Natural killer cell (primary cell): Measurements from ENCODE around the gene ZNF385D. TPM values are rescaled to one million over a fixed set of nuclear protein-coding genes. Genes with fewer than 3 reads are reported as not detected.

Experiments used
- ATAC-seq, 3 donors: fragments of 150-1000 bp in 2 of 3; fragments of 200-7000 bp in 1 of 3; cut with Tn5 transposase; 1 replicate in 1 of 3; 2 replicates in 2 of 3; pipeline ENCODE4 v1.10.0; 2021; ENCODE audit warnings: mild to moderate bottlenecking in 2 of 3, moderate library complexity in 2 of 3
- DNase-seq, 2 donors: peaks; one replicate each; pipeline versions ENCODE4 v3.0.0 to v3.0.0-alpha.2; 2013 to 2021; ENCODE audit warnings: mixed read lengths in 1 of 2
- H3K27ac ChIP-seq: one replicate; pipeline ENCODE4 v1.5.1; 2013; ENCODE audit warnings: mild to moderate bottlenecking, low read length
- H3K27me3 ChIP-seq: one replicate; pipeline ENCODE4 v1.6.1; 2013; ENCODE audit warnings: low read length; ENCODE audit not compliant: control insufficient read depth, insufficient read depth
- H3K36me3 ChIP-seq: one replicate; pipeline ENCODE4 v1.6.1; 2013; ENCODE audit warnings: low read length; ENCODE audit not compliant: control insufficient read depth, insufficient read depth
- H3K4me1 ChIP-seq: one replicate; pipeline ENCODE4 v1.6.1; 2013; ENCODE audit warnings: low read length; ENCODE audit not compliant: control insufficient read depth, insufficient read depth
- H3K4me3 ChIP-seq: one replicate; pipeline ENCODE4 v1.5.1; 2013; ENCODE audit warnings: low read length
- H3K9me3 ChIP-seq: one replicate; pipeline ENCODE4 v1.6.1; 2013; ENCODE audit warnings: low read length; ENCODE audit not compliant: control insufficient read depth, insufficient read depth
- H3K27ac Mint-ChIP-seq, 2 donors: one replicate each; pipeline ENCODE4 v1.8.0; 2022; ENCODE audit warnings: mild to moderate bottlenecking in 2 of 2, mixed read lengths in 2 of 2, moderate library complexity in 1 of 2
- H3K27me3 Mint-ChIP-seq, 2 donors: one replicate each; pipeline ENCODE4 v1.8.0; 2022; ENCODE audit warnings: low read depth in 2 of 2, mixed read lengths in 2 of 2
- H3K36me3 Mint-ChIP-seq: one replicate; pipeline ENCODE4 v1.8.0; 2022; ENCODE audit warnings: mixed read lengths
- H3K4me1 Mint-ChIP-seq, 2 donors: one replicate each; pipeline ENCODE4 v1.8.0; 2022; ENCODE audit warnings: mixed read lengths in 2 of 2
- H3K4me3 Mint-ChIP-seq: one replicate; pipeline ENCODE4 v1.8.0; 2022; ENCODE audit warnings: mild to moderate bottlenecking, moderate library complexity, mixed read lengths
- H3K9me3 Mint-ChIP-seq, 2 donors: one replicate each; pipeline ENCODE4 v1.8.0; 2022; ENCODE audit warnings: mixed read lengths in 2 of 2
- WGBS: methylation state at CpG from one replicate; pipeline ENCODE4 v1.1.7; 2013; ENCODE audit warnings: missing lambda C conversion rate; ENCODE audit not compliant: insufficient coverage; 5-methylcytosine and 5-hydroxymethylcytosine counted together
- intact Hi-C: fragments of 100-400 bp; cut with micrococcal nuclease; formaldehyde crosslinking; loops from one replicate; pipeline ENCODE4 v1.14.2; 2022
- total RNA-seq, 4 donors: library from RNA; stranded (reverse); fragments of 120-200 nt in 1 of 4; gene quantifications; one replicate each; pipeline versions ENCODE4 v1.2.3 to v1.2.4, GENCODE V29; 2013 to 2022
- TF ChIP-seq, protein P1 (sequence below): fragments of 200-600 bp; IDR thresholded peaks from one replicate; pipeline ENCODE4 v1.8.0; 2022; ENCODE audit warnings: antibody characterized with exemption

Gene ZNF385D
- total RNA-seq, 3 donors from 2014 or later (not counting 1 experiment from before 2014, with no cell fraction given), result 0.02 to 0.31 (median 0.25) TPM

DNA sequence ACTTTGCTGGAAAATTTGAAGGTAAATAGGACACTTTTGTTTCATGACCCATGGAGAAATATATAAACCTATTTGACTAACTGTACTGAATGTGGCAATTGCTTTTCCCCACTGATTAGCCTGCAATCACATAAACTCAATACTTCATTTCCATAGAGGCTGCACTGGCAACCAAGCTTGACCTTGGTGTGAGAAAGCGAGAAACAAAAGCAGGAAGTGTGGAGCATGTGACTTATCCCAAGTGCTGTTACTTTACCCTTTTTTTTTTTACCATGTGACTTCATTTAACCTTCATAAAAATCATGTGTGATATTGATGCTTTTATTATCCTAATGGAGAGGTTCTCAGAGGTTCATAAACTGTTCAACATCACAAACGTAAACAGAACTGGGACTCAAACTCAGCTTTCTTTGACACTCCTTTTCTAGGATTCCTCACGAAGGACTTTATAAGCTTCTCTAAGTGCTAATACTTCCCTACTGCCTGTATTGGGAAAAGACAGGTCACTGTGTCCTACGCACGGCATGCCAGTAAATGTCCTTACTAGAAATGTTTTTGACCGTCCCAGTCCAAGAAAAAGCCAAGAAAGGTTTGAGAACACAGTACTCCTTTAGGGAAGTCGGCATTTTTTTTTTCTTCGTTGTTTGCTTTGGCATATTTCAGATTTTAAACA lies 34.9 kb upstream of the ZNF385D start:
- no peaks in the 10 kb centered on the region for H3K27me3 ChIP-seq
- H3K9me3 ChIP-seq, result no peaks in the 10 kb centered on the region
- no peaks in the 10 kb centered on the region for H3K27me3 Mint-ChIP-seq
- 80% methylated on average over 8 of the region's 8 CpGs for WGBS
- peaks cover 12 to 22% of the 10 kb centered on the region in 2 donors for H3K9me3 Mint-ChIP-seq
- H3K4me3 Mint-ChIP-seq, result no peak overlapping the region
- intact Hi-C loops, result no loop called here
- DNase-seq (no peak), ATAC-seq (no peak)
- H3K4me1 ChIP-seq, result no peaks in the 10 kb centered on the region
- no peaks in the 10 kb centered on the region for H3K36me3 ChIP-seq
- TF ChIP-seq, protein P1, sequence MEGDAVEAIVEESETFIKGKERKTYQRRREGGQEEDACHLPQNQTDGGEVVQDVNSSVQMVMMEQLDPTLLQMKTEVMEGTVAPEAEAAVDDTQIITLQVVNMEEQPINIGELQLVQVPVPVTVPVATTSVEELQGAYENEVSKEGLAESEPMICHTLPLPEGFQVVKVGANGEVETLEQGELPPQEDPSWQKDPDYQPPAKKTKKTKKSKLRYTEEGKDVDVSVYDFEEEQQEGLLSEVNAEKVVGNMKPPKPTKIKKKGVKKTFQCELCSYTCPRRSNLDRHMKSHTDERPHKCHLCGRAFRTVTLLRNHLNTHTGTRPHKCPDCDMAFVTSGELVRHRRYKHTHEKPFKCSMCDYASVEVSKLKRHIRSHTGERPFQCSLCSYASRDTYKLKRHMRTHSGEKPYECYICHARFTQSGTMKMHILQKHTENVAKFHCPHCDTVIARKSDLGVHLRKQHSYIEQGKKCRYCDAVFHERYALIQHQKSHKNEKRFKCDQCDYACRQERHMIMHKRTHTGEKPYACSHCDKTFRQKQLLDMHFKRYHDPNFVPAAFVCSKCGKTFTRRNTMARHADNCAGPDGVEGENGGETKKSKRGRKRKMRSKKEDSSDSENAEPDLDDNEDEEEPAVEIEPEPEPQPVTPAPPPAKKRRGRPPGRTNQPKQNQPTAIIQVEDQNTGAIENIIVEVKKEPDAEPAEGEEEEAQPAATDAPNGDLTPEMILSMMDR, result no peak
- no peak overlapping the region for H3K27ac ChIP-seq
- H3K27ac Mint-ChIP-seq, result no peak overlapping the region
- no peak overlapping the region for H3K4me3 ChIP-seq
- H3K36me3 Mint-ChIP-seq, result peaks cover 10% of the 10 kb centered on the region
- no peaks in the 10 kb centered on the region for H3K4me1 Mint-ChIP-seq

DNA sequence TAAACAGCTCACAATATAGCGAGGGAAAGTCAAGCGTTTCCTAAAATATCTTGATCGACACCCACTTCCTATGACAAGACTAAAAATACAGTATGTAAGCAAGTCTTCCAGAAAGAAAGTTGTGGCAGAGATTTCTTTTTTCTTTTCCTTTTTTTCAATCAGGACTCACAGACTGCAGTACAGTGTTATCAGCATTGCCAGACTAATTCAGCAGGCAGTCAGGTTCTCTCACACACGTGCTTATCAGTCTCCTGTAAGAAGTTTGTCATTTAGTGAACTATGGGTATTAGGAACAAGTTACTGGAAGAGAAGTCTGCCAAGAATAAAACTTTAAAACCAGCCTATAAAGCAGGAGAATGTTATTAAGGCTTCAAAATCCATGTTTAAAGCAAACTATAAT lies 32.8 kb upstream of the ZNF385D start:
- H3K9me3 ChIP-seq, result no peaks in the 10 kb centered on the region

DNA sequence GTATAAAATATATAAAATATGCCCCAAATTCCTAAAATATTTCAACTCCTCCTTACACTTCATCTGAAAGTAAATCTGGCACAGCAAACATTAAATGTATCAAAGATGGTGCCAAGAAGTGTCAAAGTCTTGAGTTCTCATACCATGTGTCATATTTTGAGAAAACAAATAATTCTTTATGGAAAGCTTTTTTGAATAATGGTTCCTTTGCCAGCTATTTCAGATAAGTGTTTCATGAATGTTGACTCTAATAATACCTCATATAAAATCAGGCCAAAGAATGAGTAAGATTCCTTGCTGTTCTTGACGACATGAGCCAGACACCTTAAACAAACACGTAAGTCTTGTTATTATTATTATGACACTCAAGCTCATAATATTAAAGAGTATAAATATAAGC lies 30.3 kb upstream of the ZNF385D start:
- H3K27ac ChIP-seq, result no peak overlapping the region
- Mint-ChIP-seq H3K4me1 (no peaks in the 10 kb centered on the region), H3K27ac (no peak overlapping the region), H3K4me3 (no peak overlapping the region), H3K9me3 (peaks cover 12 to 17% of the 10 kb centered on the region in 2 donors), H3K27me3 (no peaks in the 10 kb centered on the region), H3K36me3 (no peaks in the 10 kb centered on the region)
- intact Hi-C loops, result no loop called here
- no peak overlapping the region for H3K4me3 ChIP-seq
- no peaks in the 10 kb centered on the region for H3K27me3 ChIP-seq
- DNase-seq (no peak), ATAC-seq (no peak)
- no peaks in the 10 kb centered on the region for H3K36me3 ChIP-seq
- TF ChIP-seq, protein P1, result no peak
- WGBS, result no CpG with 5 or more reads among the region's 2 CpGs
- no peaks in the 10 kb centered on the region for H3K9me3 ChIP-seq
- H3K4me1 ChIP-seq, result no peaks in the 10 kb centered on the region

More for the DNA sequence above, 32.8 kb upstream of the ZNF385D start:
- TF ChIP-seq, protein P1, result no peak
- Mint-ChIP-seq H3K4me3 (no peak overlapping the region), H3K27ac (no peak overlapping the region), H3K9me3 (peaks cover 19 to 23% of the 10 kb centered on the region in 2 donors), H3K27me3 (no peaks in the 10 kb centered on the region), H3K4me1 (no peaks in the 10 kb centered on the region), H3K36me3 (peaks cover 10% of the 10 kb centered on the region)
- intact Hi-C loops, result no loop called here
- Histone ChIP-seq H3K27me3 (no peaks in the 10 kb centered on the region), H3K4me1 (no peaks in the 10 kb centered on the region), H3K4me3 (no peak overlapping the region), H3K36me3 (no peaks in the 10 kb centered on the region), H3K27ac (no peak overlapping the region)
- no peak for ATAC-seq
- 0% methylated on average over 2 of the region's 4 CpGs for WGBS
- no peak for DNase-seq

DNA sequence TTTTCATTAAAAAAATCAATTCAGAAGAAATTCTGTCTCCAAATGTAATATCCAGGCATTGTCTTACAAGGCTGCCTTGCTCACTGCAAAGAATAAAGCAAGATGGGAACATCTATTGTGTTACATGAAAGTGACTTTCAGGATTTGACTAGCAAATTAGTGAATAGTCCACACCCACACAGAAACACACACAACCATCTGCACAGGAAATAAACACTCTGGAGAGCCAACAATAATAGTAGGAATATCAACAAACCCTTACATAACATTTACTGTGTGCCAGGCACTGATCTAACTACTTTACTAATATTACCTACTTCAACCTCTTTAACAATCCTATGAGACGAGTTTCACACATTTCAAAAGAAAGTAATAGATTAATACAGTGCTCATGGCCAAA lies 28.9 kb upstream of the ZNF385D start:
- no peak for ATAC-seq
- no peak for DNase-seq
- TF ChIP-seq, protein P1, result no peak
- no peaks in the 10 kb centered on the region for H3K36me3 Mint-ChIP-seq
- no peak overlapping the region for H3K27ac ChIP-seq
- H3K4me1 ChIP-seq, result no peaks in the 10 kb centered on the region
- H3K27me3 Mint-ChIP-seq, result no peaks in the 10 kb centered on the region
- H3K4me3 ChIP-seq, result no peak overlapping the region
- intact Hi-C loops, result no loop called here
- no peak overlapping the region for H3K4me3 Mint-ChIP-seq
- H3K9me3 Mint-ChIP-seq, result peaks cover 8 to 17% of the 10 kb centered on the region in 2 donors
- no peaks in the 10 kb centered on the region for H3K27me3 ChIP-seq
- no peaks in the 10 kb centered on the region for H3K9me3 ChIP-seq
- WGBS, result no CpG with 5 or more reads among the region's 1 CpG
- H3K4me1 Mint-ChIP-seq, result no peaks in the 10 kb centered on the region
- no peak overlapping the region for H3K27ac Mint-ChIP-seq
- H3K36me3 ChIP-seq, result no peaks in the 10 kb centered on the region
